ENCODE results near the gene PITPNB. TPM values are rescaled to one million over a fixed set of nuclear protein-coding genes. Genes with fewer than 3 reads are reported as not detected.

The PITPNB gene
- total and polyA plus RNA-seq, 2 of the 13 experiments (the other 11 are each of a cell fraction or from before 2014, with no cell fraction given): 17.0 to 30.1 TPM

DNA sequence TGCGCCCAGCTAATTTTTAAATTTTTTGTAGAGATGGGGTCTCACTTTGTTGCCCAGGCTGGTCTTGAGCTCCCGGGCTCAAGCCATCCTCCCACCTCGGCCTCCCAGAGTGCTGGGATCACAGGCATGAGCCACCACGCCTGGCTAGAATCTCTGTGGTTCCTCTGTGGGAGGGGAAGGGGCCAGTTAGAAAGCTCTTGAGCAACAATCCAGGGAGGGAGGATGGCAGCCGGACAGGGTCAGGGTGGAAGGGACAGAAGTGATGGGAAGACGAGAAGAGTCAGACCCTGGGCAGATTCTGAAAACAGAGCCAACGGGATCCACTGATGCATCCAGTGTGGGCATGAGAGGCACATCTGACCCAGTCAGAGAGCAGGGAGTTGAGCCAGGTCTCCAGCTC, 78.6 kb downstream of the PITPNB start:
- H3K27ac ChIP-seq (ENCODE audit: extremely low read length, insufficient read depth, low read length): no peak overlapping the region
- BruUV-seq (replicated peaks): no TSS peak

DNA sequence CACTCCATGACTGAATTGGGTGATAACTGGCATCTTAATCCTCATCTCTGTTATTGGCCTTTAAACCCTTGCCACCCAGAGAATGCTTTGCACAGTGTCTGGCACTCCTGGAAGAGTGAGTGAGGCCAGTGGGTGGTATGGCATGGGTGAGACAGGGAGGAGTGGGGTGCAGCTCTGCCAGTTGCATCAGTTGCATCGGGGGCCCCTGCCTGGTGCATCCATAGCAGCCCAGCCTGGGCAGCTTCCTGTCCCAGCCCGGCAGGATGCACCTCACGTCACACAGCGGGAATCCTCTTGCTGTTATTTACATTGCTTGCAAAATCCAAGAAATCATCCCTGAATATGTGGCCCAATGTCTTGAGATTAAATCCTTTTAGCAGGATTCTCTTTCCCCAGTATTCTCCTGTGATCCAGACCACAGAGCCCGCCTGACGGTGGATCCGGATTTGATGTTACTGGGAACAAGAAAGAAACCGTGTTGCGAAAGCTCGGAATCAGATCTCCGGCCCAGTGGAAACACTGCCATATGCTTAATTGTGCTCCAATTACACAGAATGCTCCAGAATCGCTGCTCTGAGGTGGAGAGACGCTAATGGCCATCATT, 79.9 kb downstream of the PITPNB start:
- Histone ChIP-seq H3K79me2 (ENCODE audit: insufficient read depth, low read length) (no peaks in the 10 kb centered on the region), H2AFZ (ENCODE audit: low read length) (no peak overlapping the region), H3K27me3 (ENCODE audit: control insufficient read depth in 1 of 2, insufficient read depth in 2 of 2, low read length in 2 of 2) (no peaks in the 10 kb centered on the region), H3K9ac (ENCODE audit: insufficient read depth, low read depth, low read length) (no peak overlapping the region), H3K4me1 (ENCODE audit: insufficient read depth, low read length) (no peaks in the 10 kb centered on the region), H4K20me1 (ENCODE audit: insufficient read depth, low read length) (peaks cover 2% of the 10 kb centered on the region; the same call in 1 of the 2 replicates), H3K27ac (ENCODE audit: extremely low read length, insufficient read depth, low read length) (no peak overlapping the region), H3K36me3 (replicated peaks in 1 of 2; ENCODE audit: control insufficient read depth in 1 of 2, insufficient read depth in 2 of 2, low read length in 2 of 2) (no peaks in the 10 kb centered on the region; a peak in 2 of 5 replicates), H3K4me2 (ENCODE audit: low read depth, low read length) (no peak overlapping the region), H3K9me3 (ENCODE audit: low read length) (no peaks in the 10 kb centered on the region), H3K4me3 (replicated peaks in 1 of 3; ENCODE audit: insufficient read depth in 1 of 3, low read depth in 2 of 3, low read length in 3 of 3) (no peak overlapping the region)
- FAIRE-seq (no peak), ATAC-seq (no peak), DNase-seq (ENCODE audit: low spot score) (no peak)
- BruUV-seq (replicated peaks): no TSS peak
- ChIA-PET CTCF (ENCODE audit: low intra/inter-chr PET ratio, low total read pairs) (no interaction called here), POLR2A (no interaction called here)
- in situ Hi-C loops (cut with HindIII; ENCODE audit: extremely low pct_ligation_motif_present, low pct_unique_long_range_greater_than_20kb): no loop called here
- intact Hi-C loops (cut with micrococcal nuclease; ENCODE audit: unreplicated experiment): no loop called here
- WGBS (ENCODE audit: low lambda C conversion rate): 89% methylated on average over 10 of the region's 13 CpGs
- TF ChIP-seq PAWR (CRISPR knock-in tag; IDR thresholded peaks at IDR 0.05; ENCODE audit: borderline replicate concordance): no peak
- TF ChIP-seq, protein P1, sequence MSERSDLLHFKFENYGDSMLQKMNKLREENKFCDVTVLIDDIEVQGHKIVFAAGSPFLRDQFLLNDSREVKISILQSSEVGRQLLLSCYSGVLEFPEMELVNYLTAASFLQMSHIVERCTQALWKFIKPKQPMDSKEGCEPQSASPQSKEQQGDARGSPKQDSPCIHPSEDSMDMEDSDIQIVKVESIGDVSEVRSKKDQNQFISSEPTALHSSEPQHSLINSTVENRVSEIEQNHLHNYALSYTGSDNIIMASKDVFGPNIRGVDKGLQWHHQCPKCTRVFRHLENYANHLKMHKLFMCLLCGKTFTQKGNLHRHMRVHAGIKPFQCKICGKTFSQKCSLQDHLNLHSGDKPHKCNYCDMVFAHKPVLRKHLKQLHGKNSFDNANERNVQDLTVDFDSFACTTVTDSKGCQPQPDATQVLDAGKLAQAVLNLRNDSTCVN (CRISPR knock-in tag; IDR thresholded peaks at IDR 0.05; ENCODE audit: borderline replicate concordance): no peak
- TF ChIP-seq, protein P2, sequence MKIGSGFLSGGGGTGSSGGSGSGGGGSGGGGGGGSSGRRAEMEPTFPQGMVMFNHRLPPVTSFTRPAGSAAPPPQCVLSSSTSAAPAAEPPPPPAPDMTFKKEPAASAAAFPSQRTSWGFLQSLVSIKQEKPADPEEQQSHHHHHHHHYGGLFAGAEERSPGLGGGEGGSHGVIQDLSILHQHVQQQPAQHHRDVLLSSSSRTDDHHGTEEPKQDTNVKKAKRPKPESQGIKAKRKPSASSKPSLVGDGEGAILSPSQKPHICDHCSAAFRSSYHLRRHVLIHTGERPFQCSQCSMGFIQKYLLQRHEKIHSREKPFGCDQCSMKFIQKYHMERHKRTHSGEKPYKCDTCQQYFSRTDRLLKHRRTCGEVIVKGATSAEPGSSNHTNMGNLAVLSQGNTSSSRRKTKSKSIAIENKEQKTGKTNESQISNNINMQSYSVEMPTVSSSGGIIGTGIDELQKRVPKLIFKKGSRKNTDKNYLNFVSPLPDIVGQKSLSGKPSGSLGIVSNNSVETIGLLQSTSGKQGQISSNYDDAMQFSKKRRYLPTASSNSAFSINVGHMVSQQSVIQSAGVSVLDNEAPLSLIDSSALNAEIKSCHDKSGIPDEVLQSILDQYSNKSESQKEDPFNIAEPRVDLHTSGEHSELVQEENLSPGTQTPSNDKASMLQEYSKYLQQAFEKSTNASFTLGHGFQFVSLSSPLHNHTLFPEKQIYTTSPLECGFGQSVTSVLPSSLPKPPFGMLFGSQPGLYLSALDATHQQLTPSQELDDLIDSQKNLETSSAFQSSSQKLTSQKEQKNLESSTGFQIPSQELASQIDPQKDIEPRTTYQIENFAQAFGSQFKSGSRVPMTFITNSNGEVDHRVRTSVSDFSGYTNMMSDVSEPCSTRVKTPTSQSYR (CRISPR knock-in tag; IDR thresholded peaks at IDR 0.05; ENCODE audit: borderline replicate concordance): no peak
- TF ChIP-seq KDM2A (CRISPR knock-in tag; IDR thresholded peaks at IDR 0.05; ENCODE audit: borderline replicate concordance, low read depth): no peak
- TF ChIP-seq, protein P3, sequence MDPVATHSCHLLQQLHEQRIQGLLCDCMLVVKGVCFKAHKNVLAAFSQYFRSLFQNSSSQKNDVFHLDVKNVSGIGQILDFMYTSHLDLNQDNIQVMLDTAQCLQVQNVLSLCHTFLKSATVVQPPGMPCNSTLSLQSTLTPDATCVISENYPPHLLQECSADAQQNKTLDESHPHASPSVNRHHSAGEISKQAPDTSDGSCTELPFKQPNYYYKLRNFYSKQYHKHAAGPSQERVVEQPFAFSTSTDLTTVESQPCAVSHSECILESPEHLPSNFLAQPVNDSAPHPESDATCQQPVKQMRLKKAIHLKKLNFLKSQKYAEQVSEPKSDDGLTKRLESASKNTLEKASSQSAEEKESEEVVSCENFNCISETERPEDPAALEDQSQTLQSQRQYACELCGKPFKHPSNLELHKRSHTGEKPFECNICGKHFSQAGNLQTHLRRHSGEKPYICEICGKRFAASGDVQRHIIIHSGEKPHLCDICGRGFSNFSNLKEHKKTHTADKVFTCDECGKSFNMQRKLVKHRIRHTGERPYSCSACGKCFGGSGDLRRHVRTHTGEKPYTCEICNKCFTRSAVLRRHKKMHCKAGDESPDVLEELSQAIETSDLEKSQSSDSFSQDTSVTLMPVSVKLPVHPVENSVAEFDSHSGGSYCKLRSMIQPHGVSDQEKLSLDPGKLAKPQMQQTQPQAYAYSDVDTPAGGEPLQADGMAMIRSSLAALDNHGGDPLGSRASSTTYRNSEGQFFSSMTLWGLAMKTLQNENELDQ (CRISPR knock-in tag; IDR thresholded peaks at IDR 0.05; ENCODE audit: borderline replicate concordance): no peak

More for the DNA sequence above, 78.6 kb downstream of the PITPNB start:
- no peak overlapping the region for H2AFZ ChIP-seq (ENCODE audit: low read length)
- 99% methylated on average over 7 of the region's 7 CpGs for WGBS (ENCODE audit: low lambda C conversion rate)
- ChIA-PET POLR2A (no interaction called here), CTCF (ENCODE audit: low intra/inter-chr PET ratio, low total read pairs) (no interaction called here)
- no peaks in the 10 kb centered on the region for H3K79me2 ChIP-seq (ENCODE audit: insufficient read depth, low read length)
- no peak overlapping the region for H3K9ac ChIP-seq (ENCODE audit: insufficient read depth, low read depth, low read length)
- FAIRE-seq (no peak), ATAC-seq (no peak), DNase-seq (ENCODE audit: low spot score) (no peak)
- peaks cover 0 to 3% of the 10 kb centered on the region in 2 experiments; a peak in 2 of 5 replicates for H3K36me3 ChIP-seq (replicated peaks in 1 of 2; ENCODE audit: control insufficient read depth in 1 of 2, insufficient read depth in 2 of 2, low read length in 2 of 2)
- peaks cover 2% of the 10 kb centered on the region; the same call in 1 of the 2 replicates for H4K20me1 ChIP-seq (ENCODE audit: insufficient read depth, low read length)
- H3K27me3 ChIP-seq (ENCODE audit: control insufficient read depth in 1 of 2, insufficient read depth in 2 of 2, low read length in 2 of 2): no peaks in the 10 kb centered on the region
- TF ChIP-seq HOXA7 (CRISPR knock-in tag; IDR thresholded peaks at IDR 0.05): no peak
- TF ChIP-seq CHD4 (IDR thresholded peaks at IDR 0.05; ENCODE audit: borderline replicate concordance, low read length): no peak
- TF ChIP-seq, protein P4, sequence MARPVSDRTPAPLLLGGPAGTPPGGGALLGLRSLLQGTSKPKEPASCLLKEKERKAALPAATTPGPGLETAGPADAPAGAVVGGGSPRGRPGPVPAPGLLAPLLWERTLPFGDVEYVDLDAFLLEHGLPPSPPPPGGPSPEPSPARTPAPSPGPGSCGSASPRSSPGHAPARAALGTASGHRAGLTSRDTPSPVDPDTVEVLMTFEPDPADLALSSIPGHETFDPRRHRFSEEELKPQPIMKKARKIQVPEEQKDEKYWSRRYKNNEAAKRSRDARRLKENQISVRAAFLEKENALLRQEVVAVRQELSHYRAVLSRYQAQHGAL (CRISPR knock-in tag; IDR thresholded peaks at IDR 0.05; ENCODE audit: not compliant biosample characterization): no peak
- no peak for TF ChIP-seq REXO4 (CRISPR knock-in tag; IDR thresholded peaks at IDR 0.05; ENCODE audit: borderline replicate concordance)
- TF ChIP-seq RFX5 (IDR thresholded peaks at IDR 0.05; ENCODE audit: low read depth, low read length): no peak
- no peak for TF ChIP-seq ZNF629 (CRISPR knock-in tag; conservative IDR thresholded peaks at IDR 0.05)
- TF ChIP-seq TARDBP (CRISPR knock-in tag; IDR thresholded peaks at IDR 0.05): no peak
- no peak for TF ChIP-seq NRL (CRISPR knock-in tag; IDR thresholded peaks at IDR 0.05; ENCODE audit: borderline replicate concordance)
- no peak for TF ChIP-seq ZFYVE20 (CRISPR knock-in tag; IDR thresholded peaks at IDR 0.05; ENCODE audit: borderline replicate concordance, low read depth)
- H3K4me1 ChIP-seq (ENCODE audit: insufficient read depth, low read length): no peaks in the 10 kb centered on the region
- in situ Hi-C loops (cut with HindIII; ENCODE audit: extremely low pct_ligation_motif_present, low pct_unique_long_range_greater_than_20kb) (loop anchor here (10.0 kb wide), 1 partner anchor 64 kb away; no protein-coding TSS in a partner anchor), intact Hi-C loops (cut with micrococcal nuclease; ENCODE audit: unreplicated experiment) (no loop called here)
- H3K4me3 ChIP-seq (replicated peaks in 1 of 3; ENCODE audit: insufficient read depth in 1 of 3, low read depth in 2 of 3, low read length in 3 of 3): no peak overlapping the region
- H3K4me2 ChIP-seq (ENCODE audit: low read depth, low read length): no peak overlapping the region
- H3K9me3 ChIP-seq (ENCODE audit: low read length): no peaks in the 10 kb centered on the region
